Omental fat pad (tissue), 4 donors: ENCODE data around the gene FRMD8. TPM values are rescaled to one million over a fixed set of nuclear protein-coding genes. Genes with fewer than 3 reads are reported as not detected.

Experiments
- ATAC-seq: fragments of 150-250 bp; one replicate; pipeline ENCODE4 v1.9.1; 2016; ENCODE audit warnings: mild to moderate bottlenecking, moderate library complexity; ENCODE audit not compliant: low FRiP score
- DNase-seq: peaks from one replicate; pipeline ENCODE4 v3.0.0-alpha.2; 2019; ENCODE audit warnings: low spot score
- CTCF ChIP-seq, 3 donors: fragments of 450-650 bp; IDR thresholded peaks; one replicate each; pipeline ENCODE4 v1.5.1; 2016 to 2017; ENCODE audit warnings: antibody characterized with exemption in 3 of 3, mild to moderate bottlenecking in 3 of 3, moderate library complexity in 2 of 3
- total RNA-seq, 4 donors: library from RNA; depleted of rRNA; stranded (reverse); fragments of >200 nt; gene quantifications; one replicate each; pipeline ENCODE4 v1.1.0, GENCODE V29; 2016

The FRMD8 gene
- total RNA-seq, 4 donors from 2014 or later: 29.2 to 77.9 (median 58.9) TPM

- no peak for TF ChIP-seq CTCF (IDR thresholded peaks at IDR 0.05)
- DNase-seq (no peak), ATAC-seq (no peak)
These were observed 44.2 kb downstream of the FRMD8 start for GRCh38 chr11:65430406-65431217.

- DNase-seq (no peak), ATAC-seq (no peak)
- TF ChIP-seq CTCF (IDR thresholded peaks at IDR 0.05): no peak
These were observed 45.1 kb downstream of the FRMD8 start for GRCh38 chr11:65431451-65432099.

GRCh38 chr11:65432100-65432650 lies 45.7 kb downstream of the FRMD8 start:
- DNase-seq: no peak
- ATAC-seq: no peak
- no peak for TF ChIP-seq CTCF (IDR thresholded peaks at IDR 0.05)

GRCh38 chr11:65432686-65433582 lies 46.5 kb downstream of the FRMD8 start:
- DNase-seq: no peak
- TF ChIP-seq CTCF (IDR thresholded peaks at IDR 0.05): no peak
- no peak for ATAC-seq

- ATAC-seq: no peak
- no peak for DNase-seq
- no peak for TF ChIP-seq CTCF (IDR thresholded peaks at IDR 0.05)
These were observed 47.2 kb downstream of the FRMD8 start for GRCh38 chr11:65433657-65434056.

- no peak for TF ChIP-seq CTCF (IDR thresholded peaks at IDR 0.05)
- ATAC-seq (no peak), DNase-seq (no peak)
These were observed 47.7 kb downstream of the FRMD8 start for GRCh38 chr11:65434057-65434666.
